ENCODE measurements around the gene ABCC4. TPM values are rescaled to one million over a fixed set of nuclear protein-coding genes. Genes with fewer than 3 reads are reported as not detected.
A peak's percentile ranks its signal among the peaks of the same experiment; 100 is the strongest.

ABCC4 gene
- total RNA-seq, 2 donors from 2014 or later: 119 to 144 TPM

GRCh38 chr13:95002126-95002525 is 299.1 kb downstream of the ABCC4 start:
- peaks cover 11% of the 10 kb centered on the region for H3K27me3 ChIP-seq (ENCODE audit: control insufficient read depth, insufficient read depth, low read length, poor library complexity, severe bottlenecking)
- peaks cover 22% of the 10 kb centered on the region for H3K4me1 Mint-ChIP-seq
- no peak overlapping the region for H3K27ac ChIP-seq (ENCODE audit: low read depth, low read length)
- WGBS, 2 experiments (ENCODE audit: insufficient coverage in 1 of 2, insufficient read length in 1 of 2): 88 to 92% methylated on average over 8 of the region's 8 CpGs
- DNase-seq: no peak
- H3K4me3 Mint-ChIP-seq: no peak overlapping the region
- H3K27ac Mint-ChIP-seq: no peak overlapping the region
- H3K9me3 Mint-ChIP-seq: no peaks in the 10 kb centered on the region
- H3K9me3 ChIP-seq (ENCODE audit: control insufficient read depth, low read length): no peaks in the 10 kb centered on the region
- H3K4me1 ChIP-seq (ENCODE audit: control insufficient read depth, insufficient read depth, low read length): no peaks in the 10 kb centered on the region
- no peak overlapping the region for H3K4me3 ChIP-seq (ENCODE audit: low read length)
- no peaks in the 10 kb centered on the region for H3K36me3 ChIP-seq (ENCODE audit: control insufficient read depth, insufficient read depth, low read length)
- H3K9ac ChIP-seq (ENCODE audit: extremely low read depth, low read length, poor library complexity, severe bottlenecking): no peak overlapping the region
- peak; percentile 43 for TF ChIP-seq CTCF (conservative IDR thresholded peaks at IDR 0.05)
- no peaks in the 10 kb centered on the region for H3K36me3 Mint-ChIP-seq (ENCODE audit: low read depth)
- peaks cover 29% of the 10 kb centered on the region for H3K27me3 Mint-ChIP-seq (ENCODE audit: insufficient read depth)

GRCh38 chr13:94999871-95000270 is 301.4 kb downstream of the ABCC4 start:
- H3K27me3 Mint-ChIP-seq (ENCODE audit: insufficient read depth): peaks cover 20% of the 10 kb centered on the region
- Histone ChIP-seq H3K27ac (ENCODE audit: low read depth, low read length) (no peak overlapping the region), H3K9ac (ENCODE audit: extremely low read depth, low read length, poor library complexity, severe bottlenecking) (no peak overlapping the region), H3K36me3 (ENCODE audit: control insufficient read depth, insufficient read depth, low read length) (no peaks in the 10 kb centered on the region), H3K4me1 (ENCODE audit: control insufficient read depth, insufficient read depth, low read length) (no peaks in the 10 kb centered on the region), H3K4me3 (ENCODE audit: low read length) (no peak overlapping the region), H3K9me3 (ENCODE audit: control insufficient read depth, low read length) (no peaks in the 10 kb centered on the region), H3K27me3 (ENCODE audit: control insufficient read depth, insufficient read depth, low read length, poor library complexity, severe bottlenecking) (peaks cover 5% of the 10 kb centered on the region)
- H3K27ac Mint-ChIP-seq: no peak overlapping the region
- TF ChIP-seq CTCF (conservative IDR thresholded peaks at IDR 0.05): no peak
- 87 to 100% methylated on average over 1 to 2 of the region's 2 CpGs for WGBS, 2 experiments (ENCODE audit: insufficient coverage in 1 of 2, insufficient read length in 1 of 2)
- H3K4me1 Mint-ChIP-seq: peaks cover 28% of the 10 kb centered on the region
- H3K4me3 Mint-ChIP-seq: no peak overlapping the region
- no peak for DNase-seq
- H3K9me3 Mint-ChIP-seq: no peaks in the 10 kb centered on the region
- H3K36me3 Mint-ChIP-seq (ENCODE audit: low read depth): no peaks in the 10 kb centered on the region

DNA sequence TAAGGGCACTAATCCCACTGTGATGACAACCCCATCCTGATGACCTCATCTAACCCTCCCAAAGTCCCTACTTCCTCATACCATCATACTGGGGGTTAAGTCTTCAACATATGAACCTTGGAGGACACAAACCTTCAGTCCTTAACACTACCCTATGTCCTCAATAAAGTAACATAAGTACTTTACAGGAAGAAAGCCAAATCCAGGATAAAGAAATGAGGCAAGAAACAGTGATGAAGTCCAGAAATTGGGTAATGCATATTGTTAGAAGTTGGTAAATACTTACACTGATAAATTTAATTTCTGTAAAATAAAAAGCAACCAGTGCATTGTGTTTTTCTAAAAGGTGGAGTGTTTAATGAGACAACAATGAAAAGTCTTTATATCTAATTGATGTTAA is 304.1 kb downstream of the ABCC4 start:
- no peaks in the 10 kb centered on the region for H3K36me3 ChIP-seq (ENCODE audit: control insufficient read depth, insufficient read depth, low read length)
- H3K4me1 ChIP-seq (ENCODE audit: control insufficient read depth, insufficient read depth, low read length): no peaks in the 10 kb centered on the region
- no peak overlapping the region for H3K27ac Mint-ChIP-seq
- H3K9ac ChIP-seq (ENCODE audit: extremely low read depth, low read length, poor library complexity, severe bottlenecking): no peak overlapping the region
- no peaks in the 10 kb centered on the region for H3K36me3 Mint-ChIP-seq (ENCODE audit: low read depth)
- no peak for DNase-seq
- no peak overlapping the region for H3K27ac ChIP-seq (ENCODE audit: low read depth, low read length)
- peaks cover 12% of the 10 kb centered on the region for H3K27me3 Mint-ChIP-seq (ENCODE audit: insufficient read depth)
- no peaks in the 10 kb centered on the region for H3K9me3 ChIP-seq (ENCODE audit: control insufficient read depth, low read length)
- peaks cover 19% of the 10 kb centered on the region for H3K4me1 Mint-ChIP-seq
- TF ChIP-seq CTCF (conservative IDR thresholded peaks at IDR 0.05): no peak
- H3K4me3 ChIP-seq (ENCODE audit: low read length): no peak overlapping the region
- no peaks in the 10 kb centered on the region for H3K9me3 Mint-ChIP-seq
- no peaks in the 10 kb centered on the region for H3K27me3 ChIP-seq (ENCODE audit: control insufficient read depth, insufficient read depth, low read length, poor library complexity, severe bottlenecking)
- no peak overlapping the region for H3K4me3 Mint-ChIP-seq
